GM18498 (cell line): ENCODE results near the gene RNF224.

Experiments
- ATAC-seq: cut with Tn5 transposase; IDR thresholded peaks from one replicate; pipeline ENCODE4 v1.9.1; 2021; ENCODE audit warnings: mild to moderate bottlenecking, moderate library complexity; ENCODE audit not compliant: unreplicated experiment

RNF224 gene

GRCh38 chr9:137191691-137192447 is 35.4 kb upstream of the RNF224 start:
- no peak for ATAC-seq

GRCh38 chr9:137192448-137192780 is 34.9 kb upstream of the RNF224 start:
- ATAC-seq: no peak

GRCh38 chr9:137192859-137193258 is 34.4 kb upstream of the RNF224 start:
- ATAC-seq: no peak

GRCh38 chr9:137193771-137194170 is 33.5 kb upstream of the RNF224 start:
- no peak for ATAC-seq

GRCh38 chr9:137194388-137194787 is 32.9 kb upstream of the RNF224 start:
- ATAC-seq: no peak

- no peak for ATAC-seq
Observed at GRCh38 chr9:137194909-137195308, 32.4 kb upstream of the RNF224 start.

GRCh38 chr9:137195525-137196220 is 31.6 kb upstream of the RNF224 start:
- ATAC-seq: no peak

- ATAC-seq: no peak
Observed at GRCh38 chr9:137198051-137198901, 29.0 kb upstream of the RNF224 start.

- ATAC-seq: no peak
Observed at GRCh38 chr9:137198902-137199283, 28.4 kb upstream of the RNF224 start.

- no peak for ATAC-seq
Observed at GRCh38 chr9:137199411-137200121, 27.7 kb upstream of the RNF224 start.

GRCh38 chr9:137200311-137201204 is 26.7 kb upstream of the RNF224 start, which contains the start of gene TPRN:
TSS of gene TPRN (minus strand) at chr9:137200741. CDS start at chr9:137200711, 30 bp downstream.
- ATAC-seq: peak; percentile 92

- no peak for ATAC-seq
Observed at GRCh38 chr9:137201205-137201868, 26.0 kb upstream of the RNF224 start.

- no peak for ATAC-seq
Observed at GRCh38 chr9:137202966-137203365, 24.3 kb upstream of the RNF224 start.

GRCh38 chr9:137204731-137205125 is 22.6 kb upstream of the RNF224 start:
- ATAC-seq: no peak

- ATAC-seq: peak; percentile 39
Observed at GRCh38 chr9:137205126-137206069, 21.9 kb upstream of the RNF224 start, which contains the start of the genes NDOR1 and TMEM203. TSS of gene NDOR1 (plus strand) at chr9:137205700. CDS start at chr9:137205778, 78 bp downstream. TSS of gene TMEM203 (minus strand) at chr9:137205648. CDS start at chr9:137205414, 234 bp downstream.

- no peak for ATAC-seq
Observed at GRCh38 chr9:137206602-137207001, 20.7 kb upstream of the RNF224 start.

- no peak for ATAC-seq
Observed at GRCh38 chr9:137211532-137211931, 15.8 kb upstream of the RNF224 start.

- no peak for ATAC-seq
Observed at GRCh38 chr9:137212520-137212919, 14.8 kb upstream of the RNF224 start.
